GM18507 (cell line): Measurements from ENCODE around the gene RDH8.
A peak's percentile ranks its signal among the peaks of the same experiment; 100 is the strongest.

Source experiments
- DNase-seq: peaks from one replicate; pipeline ENCODE4 v3.0.0; 2011; ENCODE audit warnings: low read depth; ENCODE audit not compliant: insufficient read length; ENCODE audit errors: extremely low spot score
- FAIRE-seq: peaks from 2 replicates; lab custom pipeline; 2011; peaks lifted over from hg19 to GRCh38; lab: Jason Lieb, UNC

RDH8 gene

GRCh38 chr19:10013316-10013715 is at the start of gene RDH8:
RDH8 (plus strand) TSS chr19:10013483; CDS start chr19:10013498, 15 bp downstream.
- FAIRE-seq, result no peak
- no peak for DNase-seq

GRCh38 chr19:9966024-9966423 is 47.3 kb upstream of the RDH8 start:
- no peak for DNase-seq
- no peak for FAIRE-seq

- DNase-seq (no peak), FAIRE-seq (no peak)
These were observed 46.8 kb upstream of the RDH8 start for GRCh38 chr19:9966448-9966847.

- no peak for FAIRE-seq
- no peak for DNase-seq
These were observed 46.0 kb upstream of the RDH8 start for GRCh38 chr19:9967326-9967725.

- no peak for FAIRE-seq
- no peak for DNase-seq
These were observed 44.2 kb upstream of the RDH8 start for GRCh38 chr19:9968820-9969687.

GRCh38 chr19:9969688-9969975 is 43.7 kb upstream of the RDH8 start:
- DNase-seq (no peak), FAIRE-seq (no peak)

- DNase-seq (no peak), FAIRE-seq (no peak)
These were observed 42.8 kb upstream of the RDH8 start for GRCh38 chr19:9970481-9970880.

GRCh38 chr19:9971166-9971897 is 42.0 kb upstream of the RDH8 start:
- DNase-seq (no peak), FAIRE-seq (no peak)

- no peak for DNase-seq
- no peak for FAIRE-seq
These were observed 41.2 kb upstream of the RDH8 start for GRCh38 chr19:9972103-9972502.

- FAIRE-seq (no peak), DNase-seq (no peak)
These were observed 31.6 kb upstream of the RDH8 start for GRCh38 chr19:9981406-9982260.

GRCh38 chr19:9986787-9987281 is 26.4 kb upstream of the RDH8 start:
- FAIRE-seq (no peak), DNase-seq (no peak)

- DNase-seq (no peak), FAIRE-seq (no peak)
These were observed 23.8 kb upstream of the RDH8 start for GRCh38 chr19:9989504-9989903.

GRCh38 chr19:9991425-9992191 is 21.7 kb upstream of the RDH8 start:
- FAIRE-seq (no peak), DNase-seq (no peak)

- DNase-seq (no peak), FAIRE-seq (peak; percentile 31)
These were observed 18.2 kb upstream of the RDH8 start for GRCh38 chr19:9995084-9995483.

GRCh38 chr19:9995999-9996398 is 17.3 kb upstream of the RDH8 start:
- DNase-seq (no peak), FAIRE-seq (no peak)

GRCh38 chr19:9996541-9996940 is 16.7 kb upstream of the RDH8 start:
- no peak for FAIRE-seq
- DNase-seq, result no peak

GRCh38 chr19:10000171-10000826 is 13.0 kb upstream of the RDH8 start:
- FAIRE-seq (peak; percentile 65), DNase-seq (peak; percentile 66)

GRCh38 chr19:10001899-10002298 is 11.4 kb upstream of the RDH8 start:
- FAIRE-seq (no peak), DNase-seq (no peak)

GRCh38 chr19:10003271-10003670 is 10.0 kb upstream of the RDH8 start:
- FAIRE-seq, result no peak
- no peak for DNase-seq
